EH (cell line): ENCODE measurements around the gene HOXB9.

ENCODE experiments used
- DNase-seq: peaks from one replicate; pipeline ENCODE4 v3.0.0-alpha.2; 2015; ENCODE audit warnings: low read depth

The HOXB9 gene

GRCh38 chr17:48583708-48584222 is 42.4 kb downstream of the HOXB9 start:
- DNase-seq: no peak

DNA sequence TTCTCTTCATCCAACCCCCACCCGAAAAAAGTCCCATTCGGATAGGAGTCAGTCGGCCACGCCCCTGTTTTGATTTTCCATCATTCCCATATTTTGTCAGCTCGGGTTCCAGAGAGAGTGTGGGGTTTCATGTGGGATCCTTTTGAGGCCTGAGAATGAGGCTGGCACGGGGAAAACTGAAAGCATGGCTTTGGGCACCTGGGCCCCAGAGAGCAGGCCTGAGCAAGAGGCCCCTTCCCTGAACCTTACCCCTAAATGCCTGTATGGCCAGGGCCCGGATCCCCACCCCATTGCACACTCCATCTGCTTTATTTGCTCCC is 43.4 kb downstream of the HOXB9 start:
- DNase-seq: no peak

- peak; percentile 22 for DNase-seq
Observed at GRCh38 chr17:48579760-48580554, 46.2 kb downstream of the HOXB9 start.

- DNase-seq: no peak
Observed at GRCh38 chr17:48579471-48579759, 46.7 kb downstream of the HOXB9 start.

DNA sequence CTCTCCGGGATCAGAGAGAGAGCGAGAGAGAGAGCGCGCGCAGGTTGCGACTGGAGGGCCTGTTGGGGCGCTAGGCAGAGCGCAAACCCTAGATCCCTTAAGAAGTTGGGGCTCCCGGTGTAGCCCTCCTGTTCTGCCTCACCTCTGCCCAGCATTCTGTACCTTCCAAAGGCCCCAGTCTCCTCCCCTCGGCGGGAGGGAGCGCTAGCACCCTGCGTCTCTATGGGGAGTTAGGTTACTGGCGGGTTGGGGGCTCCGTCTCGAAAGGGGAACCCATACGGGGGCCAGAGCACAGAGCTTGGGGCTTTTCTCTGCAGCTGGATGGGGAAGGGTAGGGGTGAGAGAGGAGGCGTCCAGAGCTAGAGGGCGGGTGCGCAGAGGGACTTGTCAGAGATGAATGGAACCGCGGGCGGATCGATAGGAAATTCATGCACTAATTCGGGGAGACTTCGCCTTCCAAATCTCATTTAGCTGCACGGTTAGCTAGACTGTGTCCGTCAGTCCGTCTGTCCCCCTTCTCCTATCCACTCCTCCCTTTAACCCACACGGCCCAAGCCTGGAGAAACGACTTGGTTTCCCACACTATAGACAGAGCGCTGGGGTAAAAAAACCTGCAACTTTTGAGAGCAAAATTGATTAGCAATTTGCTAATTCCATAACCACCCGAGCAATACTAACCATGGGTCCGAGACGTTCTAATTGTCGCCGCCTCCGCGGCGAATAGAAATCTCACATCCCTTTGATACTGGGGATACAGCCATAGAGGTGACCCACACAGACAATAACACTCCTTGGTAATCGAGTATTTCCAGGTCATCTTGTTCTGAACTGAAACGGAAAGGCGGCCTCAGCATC is 47.3 kb downstream of the HOXB9 start:
- no peak for DNase-seq

- no peak for DNase-seq
Observed at GRCh38 chr17:48577946-48578615, 48.1 kb downstream of the HOXB9 start, which contains the start of gene HOXB4. Gene HOXB4 (minus strand): TSS chr17:48578350. CDS start chr17:48578319, 31 bp downstream.

DNA sequence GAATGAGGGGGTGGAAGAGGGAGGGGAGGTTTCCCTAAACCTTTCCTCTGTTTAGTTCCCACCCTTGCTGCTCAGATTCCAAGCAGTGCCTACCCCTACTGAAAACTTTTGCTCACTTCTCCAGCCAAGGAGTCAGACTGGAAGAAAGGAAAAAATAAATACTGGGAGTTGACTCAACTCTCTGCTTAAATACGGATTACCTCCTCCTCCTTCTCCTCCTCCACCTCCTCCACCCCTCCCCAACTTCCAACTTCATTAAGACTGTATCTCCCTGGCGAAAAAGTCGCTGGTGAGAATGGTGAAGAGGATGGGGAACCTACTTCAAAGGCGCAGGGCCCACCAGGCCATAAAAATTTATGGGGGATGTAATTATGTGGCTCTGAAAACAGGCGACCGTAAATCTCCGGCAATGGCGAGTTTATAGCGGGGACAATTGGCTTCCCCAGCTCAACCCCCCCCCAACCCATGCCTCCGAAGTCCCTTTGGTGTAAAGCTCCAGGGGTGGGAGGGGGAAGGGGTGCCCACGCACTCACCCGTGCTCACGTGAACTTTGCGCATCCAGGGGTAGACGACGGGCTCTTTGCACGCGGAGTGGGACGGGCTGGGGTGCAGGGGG is 48.7 kb downstream of the HOXB9 start:
- DNase-seq: no peak

DNA sequence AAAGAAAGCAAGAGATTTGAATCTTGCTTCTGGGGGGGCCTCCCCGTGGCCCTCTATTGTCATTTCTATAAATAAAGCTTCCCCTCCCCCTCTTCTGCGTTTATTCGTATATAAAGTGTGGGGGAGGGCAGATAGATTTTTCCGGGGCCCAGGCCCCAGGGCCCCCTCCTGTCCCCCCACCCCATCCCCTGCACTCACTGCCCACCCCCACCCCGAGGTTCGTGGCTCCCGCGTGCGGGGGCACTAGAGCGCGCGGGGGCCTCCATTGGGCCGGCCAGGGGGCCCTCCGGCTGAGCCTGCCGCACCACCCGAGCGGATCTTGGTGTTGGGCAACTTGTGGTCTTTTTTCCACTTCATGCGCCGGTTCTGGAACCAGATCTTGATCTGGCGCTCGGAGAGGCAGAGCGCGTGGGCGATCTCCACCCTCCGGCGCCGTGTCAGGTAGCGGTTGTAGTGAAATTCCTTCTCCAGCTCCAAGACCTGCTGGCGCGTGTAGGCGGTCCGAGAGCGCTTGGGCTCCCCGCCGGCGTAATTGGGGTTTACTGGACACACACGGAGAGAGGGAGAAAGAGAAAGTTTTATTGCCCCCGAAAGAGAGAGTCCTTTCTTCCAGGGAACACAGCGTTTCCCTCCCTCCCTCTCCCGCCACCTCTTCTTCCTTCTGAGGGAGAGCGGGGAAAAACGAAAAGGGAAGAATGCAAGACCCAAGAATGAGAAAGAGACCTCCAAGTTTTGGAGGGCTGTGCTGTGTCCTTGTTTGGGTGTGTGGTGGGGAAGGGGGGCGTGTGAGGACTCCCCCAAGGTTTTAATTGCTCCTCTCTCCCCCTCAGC is 49.5 kb downstream of the HOXB9 start:
- DNase-seq: no peak

GRCh38 chr17:48575673-48576478 is 50.3 kb downstream of the HOXB9 start:
- no peak for DNase-seq

DNA sequence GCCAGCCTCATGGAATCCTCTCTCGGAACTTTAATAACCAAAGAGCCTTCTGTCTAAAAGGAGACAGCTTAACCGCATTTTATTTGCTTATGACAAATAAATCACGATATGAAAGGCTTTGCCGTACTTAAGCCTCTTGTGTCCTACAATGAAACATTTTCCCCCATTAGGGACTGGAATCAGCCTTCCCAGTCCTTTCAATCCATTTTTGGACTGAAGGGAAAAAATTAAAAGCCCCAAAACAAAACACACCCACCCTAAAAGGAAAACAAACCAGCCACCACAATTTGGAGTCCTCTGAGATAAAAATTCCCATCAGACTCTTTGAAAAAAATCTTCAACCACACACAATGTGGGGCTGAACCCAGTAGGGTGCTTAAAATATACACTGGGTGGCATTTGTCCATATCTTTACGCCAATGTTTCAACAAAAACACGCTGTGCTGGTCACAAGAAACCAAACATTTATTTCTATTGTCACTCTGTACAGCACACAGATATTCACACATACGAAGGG is 51.0 kb downstream of the HOXB9 start:
- DNase-seq: no peak

GRCh38 chr17:48574505-48575065 is 51.6 kb downstream of the HOXB9 start:
- no peak for DNase-seq

DNA sequence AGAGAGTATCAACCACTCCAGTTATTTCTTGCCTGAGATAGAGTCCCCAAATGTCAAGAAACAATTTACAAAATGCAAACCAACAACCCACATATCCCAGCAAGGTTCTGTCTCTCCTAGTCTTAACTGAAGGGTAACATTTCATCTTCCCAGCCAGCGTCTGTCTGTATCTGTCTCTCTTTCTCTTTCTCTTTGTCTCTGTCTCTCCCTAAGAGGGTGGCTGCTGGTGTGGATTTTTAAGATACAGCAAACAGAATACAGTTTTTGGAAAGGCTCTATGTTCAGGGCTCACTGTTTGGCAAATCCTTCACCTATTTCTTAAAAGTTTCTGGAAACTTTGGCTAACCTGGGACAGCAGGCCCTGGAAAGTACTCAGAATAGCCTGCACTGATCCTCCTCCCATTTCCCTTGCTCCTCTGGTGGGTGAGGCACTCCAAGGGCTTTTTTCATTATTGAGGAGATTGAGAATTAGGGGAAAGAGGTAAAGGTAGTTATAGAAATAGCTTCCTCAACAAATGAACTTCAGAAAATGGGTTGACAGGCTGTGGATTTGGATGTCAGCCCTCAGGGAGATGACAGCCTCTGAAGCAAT is 54.2 kb downstream of the HOXB9 start:
- no peak for DNase-seq
